ENCODE results near the gene PSG4. TPM values are rescaled to one million over a fixed set of nuclear protein-coding genes. Genes with fewer than 3 reads are reported as not detected.
"Not testable (repeated sequence)": the region's sequence is repeated elsewhere in the genome, so short reads cannot be mapped to it uniquely, and the experiment has no call there.

Gene PSG4
- total RNA-seq, 1 donor from 2014 or later, result not detected

GRCh38 chr19:43181869-43182771 is 23.3 kb downstream of the PSG4 start:
- POLR2A ChIA-PET; CTCF ChIA-PET; H3K27me3 Mint-ChIP-seq; H3K9me3 Mint-ChIP-seq; H3K36me3 Mint-ChIP-seq (ENCODE audit: low read depth); intact Hi-C loops (cut with micrococcal nuclease); H3K4me1 Mint-ChIP-seq; H3K4me3 Mint-ChIP-seq; H3K27ac Mint-ChIP-seq; DNase-seq; ATAC-seq (ENCODE audit: low read depth): not testable (repeated sequence)

- DNase-seq; intact Hi-C loops (cut with micrococcal nuclease); H3K4me3 Mint-ChIP-seq; H3K9me3 Mint-ChIP-seq; H3K36me3 Mint-ChIP-seq (ENCODE audit: low read depth); H3K27me3 Mint-ChIP-seq; H3K4me1 Mint-ChIP-seq; POLR2A ChIA-PET; CTCF ChIA-PET; H3K27ac Mint-ChIP-seq; ATAC-seq (ENCODE audit: low read depth): not testable (repeated sequence)
These were observed 25.8 kb downstream of the PSG4 start for GRCh38 chr19:43179569-43180147.

GRCh38 chr19:43178577-43178976 is 26.9 kb downstream of the PSG4 start:
- H3K9me3 Mint-ChIP-seq; H3K4me1 Mint-ChIP-seq; H3K27ac Mint-ChIP-seq; DNase-seq; H3K4me3 Mint-ChIP-seq; H3K36me3 Mint-ChIP-seq (ENCODE audit: low read depth); CTCF ChIA-PET; intact Hi-C loops (cut with micrococcal nuclease); ATAC-seq (ENCODE audit: low read depth); POLR2A ChIA-PET; H3K27me3 Mint-ChIP-seq: not testable (repeated sequence)

- ATAC-seq (ENCODE audit: low read depth); DNase-seq; H3K4me1 Mint-ChIP-seq; POLR2A ChIA-PET; H3K4me3 Mint-ChIP-seq; H3K36me3 Mint-ChIP-seq (ENCODE audit: low read depth); intact Hi-C loops (cut with micrococcal nuclease); H3K27ac Mint-ChIP-seq; H3K9me3 Mint-ChIP-seq; CTCF ChIA-PET: not testable (repeated sequence)
- peaks cover 13% of the 10 kb centered on the region for H3K27me3 Mint-ChIP-seq
These were observed 39.5 kb downstream of the PSG4 start for GRCh38 chr19:43165906-43166305.

GRCh38 chr19:43163135-43163534 is 42.3 kb downstream of the PSG4 start:
- intact Hi-C loops (cut with micrococcal nuclease), result not testable (repeated sequence)

GRCh38 chr19:43162261-43162660 is 43.2 kb downstream of the PSG4 start:
- POLR2A ChIA-PET; ATAC-seq (ENCODE audit: low read depth); H3K4me1 Mint-ChIP-seq; H3K27ac Mint-ChIP-seq; CTCF ChIA-PET; H3K4me3 Mint-ChIP-seq; intact Hi-C loops (cut with micrococcal nuclease); H3K9me3 Mint-ChIP-seq; DNase-seq; H3K36me3 Mint-ChIP-seq (ENCODE audit: low read depth): not testable (repeated sequence)
- peaks cover 10% of the 10 kb centered on the region for H3K27me3 Mint-ChIP-seq

More at GRCh38 chr19:43163135-43163534, 42.3 kb downstream of the PSG4 start:
- H3K4me1 Mint-ChIP-seq; H3K36me3 Mint-ChIP-seq (ENCODE audit: low read depth); POLR2A ChIA-PET; H3K4me3 Mint-ChIP-seq; H3K9me3 Mint-ChIP-seq; H3K27ac Mint-ChIP-seq; CTCF ChIA-PET; ATAC-seq (ENCODE audit: low read depth); DNase-seq: not testable (repeated sequence)
- H3K27me3 Mint-ChIP-seq, result peaks cover 10% of the 10 kb centered on the region

GRCh38 chr19:43152214-43152613 is 53.2 kb downstream of the PSG4 start:
- CTCF ChIA-PET, result no interaction called here
- peaks cover 12% of the 10 kb centered on the region for H3K9me3 Mint-ChIP-seq
- no peaks in the 10 kb centered on the region for H3K4me1 Mint-ChIP-seq
- POLR2A ChIA-PET, result no interaction called here
- no peak for TF ChIP-seq CTCF (IDR thresholded peaks at IDR 0.05)
- ATAC-seq (ENCODE audit: low read depth), result no peak
- no peaks in the 10 kb centered on the region for H3K36me3 Mint-ChIP-seq (ENCODE audit: low read depth)
- no peak overlapping the region for H3K4me3 Mint-ChIP-seq
- H3K27me3 Mint-ChIP-seq, result no peaks in the 10 kb centered on the region
- no peak overlapping the region for H3K27ac Mint-ChIP-seq
- intact Hi-C loops (cut with micrococcal nuclease), result no loop called here
- no peak for DNase-seq

GRCh38 chr19:43149788-43150187 is 55.6 kb downstream of the PSG4 start:
- H3K36me3 Mint-ChIP-seq (ENCODE audit: low read depth); CTCF ChIA-PET; DNase-seq; POLR2A ChIA-PET; H3K4me3 Mint-ChIP-seq; H3K27ac Mint-ChIP-seq; H3K27me3 Mint-ChIP-seq; H3K4me1 Mint-ChIP-seq; H3K9me3 Mint-ChIP-seq; intact Hi-C loops (cut with micrococcal nuclease); ATAC-seq (ENCODE audit: low read depth): not testable (repeated sequence)

Data from activated B cell treated with CpG ODN at 0.5 μM for 24 hours (primary cell).